GM19324 (cell line): Measurements from ENCODE around the gene POMT1.

Experiments
- ATAC-seq: cut with Tn5 transposase; IDR thresholded peaks from one replicate; pipeline ENCODE4 v1.9.1; 2021; ENCODE audit warnings: mild to moderate bottlenecking, moderate library complexity; ENCODE audit not compliant: unreplicated experiment, low FRiP score

POMT1 gene

GRCh38 chr9:131475956-131476776 is 26.6 kb upstream of the POMT1 start:
- no peak for ATAC-seq

- ATAC-seq: no peak
Measured at GRCh38 chr9:131476777-131477345, 25.9 kb upstream of the POMT1 start.

GRCh38 chr9:131477367-131477766 is 25.4 kb upstream of the POMT1 start:
- no peak for ATAC-seq

GRCh38 chr9:131477816-131478419 is 24.8 kb upstream of the POMT1 start:
- no peak for ATAC-seq

- no peak for ATAC-seq
Measured at GRCh38 chr9:131478421-131478868, 24.3 kb upstream of the POMT1 start.

GRCh38 chr9:131478911-131479310 is 23.8 kb upstream of the POMT1 start:
- ATAC-seq: no peak

- no peak for ATAC-seq
Measured at GRCh38 chr9:131480258-131480657, 22.5 kb upstream of the POMT1 start.

- ATAC-seq: no peak
Measured at GRCh38 chr9:131481441-131482342, 21.0 kb upstream of the POMT1 start.

- ATAC-seq: no peak
Measured at GRCh38 chr9:131482343-131483006, 20.2 kb upstream of the POMT1 start.

- no peak for ATAC-seq
Measured at GRCh38 chr9:131483319-131484050, 19.2 kb upstream of the POMT1 start.

- no peak for ATAC-seq
Measured at GRCh38 chr9:131484051-131484445, 18.7 kb upstream of the POMT1 start.

GRCh38 chr9:131484560-131485185 is 18.0 kb upstream of the POMT1 start:
- ATAC-seq: no peak

- no peak for ATAC-seq
Measured at GRCh38 chr9:131485206-131485605, 17.5 kb upstream of the POMT1 start.

GRCh38 chr9:131485728-131486422 is 16.8 kb upstream of the POMT1 start:
- no peak for ATAC-seq

- no peak for ATAC-seq
Measured at GRCh38 chr9:131487001-131487400, 15.7 kb upstream of the POMT1 start.

- no peak for ATAC-seq
Measured at GRCh38 chr9:131487621-131488031, 15.1 kb upstream of the POMT1 start.

- no peak for ATAC-seq
Measured at GRCh38 chr9:131490514-131490913, 12.2 kb upstream of the POMT1 start.

GRCh38 chr9:131491001-131491710 is 11.6 kb upstream of the POMT1 start:
- no peak for ATAC-seq
